Hindlimb muscle (tissue), 1 donor: ENCODE measurements around the gene PARPBP. TPM values are rescaled to one million over a fixed set of nuclear protein-coding genes. Genes with fewer than 3 reads are reported as not detected.

Experiments used
- polyA plus RNA-seq: library from polyadenylated mRNA; unstranded; fragments of 120-200 nt; gene quantifications from one replicate; pipeline ENCODE4 v1.2.1, GENCODE V29; 2013; ENCODE audit not compliant: insufficient read length

The PARPBP gene
- polyA plus RNA-seq, 1 donor: 4.7 TPM

Other genes starting within 250 kb of the PARPBP start
- 3.5 TPM for gene DRAM1, start 242.6 kb upstream of the PARPBP start, polyA plus RNA-seq
- gene WASHC3, start 58.2 kb upstream of the PARPBP start, polyA plus RNA-seq: 33.6 TPM
- 15.8 TPM for gene NUP37, start 69 bp upstream of the PARPBP start, polyA plus RNA-seq
- not detected for gene PMCH, start 77.7 kb downstream of the PARPBP start, polyA plus RNA-seq